Muscle of back (tissue), 13 donors: ENCODE results near the gene ZFYVE26. TPM values are rescaled to one million over a fixed set of nuclear protein-coding genes. Genes with fewer than 3 reads are reported as not detected.
A peak's percentile ranks its signal among the peaks of the same experiment; 100 is the strongest.
"Not testable (repeated sequence)": the region's sequence is repeated elsewhere in the genome, so short reads cannot be mapped to it uniquely, and the experiment has no call there.

Source experiments
- DNase-seq, 3 donors: peaks; one replicate each; pipeline versions ENCODE4 v3.0.0 to v3.0.0-alpha.2; 2013
- long read RNA-seq, 9 donors: transcript quantifications; one replicate each; lab custom pipeline, GENCODE V29; 2026
- polyA plus RNA-seq, 10 donors: library from polyadenylated mRNA; unstranded; fragments of 120-200 nt; gene quantifications; one replicate each; pipeline ENCODE4 v1.2.1, GENCODE V29; 2013; ENCODE audit not compliant: insufficient read length in 10 of 10

ZFYVE26 gene
- 10 to 100 TPM in 9 of 10 donors, 1 to 10 TPM in 1; 9.3 to 16.5 (median 12.3) TPM for polyA plus RNA-seq
- long read RNA-seq, donor 1, partial matches to known transcripts, result 0 of 1 reads
- long read RNA-seq, donor 1, other reads (novel, unspliced or antisense), result 0 of 1 reads
- long read RNA-seq, donor 2, result 0 reads
- long read RNA-seq, donor 3, result 0 reads
- long read RNA-seq, donor 4, result 0 reads
- long read RNA-seq, donor 5, result 0 reads
- long read RNA-seq, donor 6, result 0 reads
- long read RNA-seq, donor 7, partial matches to known transcripts, result 0 of 1 reads
- long read RNA-seq, donor 7, other reads (novel, unspliced or antisense), result 0 of 1 reads
- long read RNA-seq, donor 8, result 0 reads
- long read RNA-seq, donor 9, result 0 reads

DNA sequence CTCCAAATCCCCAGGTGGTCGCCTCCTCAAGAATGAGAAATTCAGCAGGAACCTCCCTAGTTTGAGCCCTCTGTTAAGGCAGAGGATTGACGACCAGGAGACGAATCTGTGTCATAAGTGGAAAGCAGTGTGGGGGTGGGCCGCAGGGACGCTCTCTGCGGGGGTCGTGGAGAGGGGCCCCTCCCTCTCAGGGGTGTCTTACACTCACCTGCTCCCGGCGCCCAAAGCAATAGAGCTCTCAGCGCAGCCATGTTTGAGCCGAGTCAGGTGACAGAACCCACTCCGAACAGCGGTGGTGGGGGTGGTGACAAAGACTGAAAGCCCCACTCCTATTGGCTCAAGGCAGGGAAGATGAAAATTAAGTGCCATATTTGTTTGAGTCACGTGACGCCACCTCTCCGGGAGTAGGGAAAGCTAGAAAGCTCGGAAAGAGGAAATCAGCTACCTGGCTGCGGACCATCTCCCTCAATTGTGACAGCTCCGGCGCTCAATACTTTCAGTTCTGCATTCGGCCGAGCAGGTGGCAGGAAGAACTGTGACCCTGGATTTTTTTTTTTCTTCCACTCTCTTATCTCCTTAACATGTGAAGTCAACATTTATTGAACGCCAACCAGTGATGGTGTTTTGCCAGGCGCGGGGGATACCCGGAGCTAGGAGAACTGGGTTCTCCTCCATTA, at the start of gene ZFYVE26:
Gene ZFYVE26 (minus strand): TSS at position 265 of the 677 bp plus-strand sequence. CDS start 627 bp downstream, outside the sequence.
- DNase-seq, result peak; percentile 95 to 98 (median 98)

DNA sequence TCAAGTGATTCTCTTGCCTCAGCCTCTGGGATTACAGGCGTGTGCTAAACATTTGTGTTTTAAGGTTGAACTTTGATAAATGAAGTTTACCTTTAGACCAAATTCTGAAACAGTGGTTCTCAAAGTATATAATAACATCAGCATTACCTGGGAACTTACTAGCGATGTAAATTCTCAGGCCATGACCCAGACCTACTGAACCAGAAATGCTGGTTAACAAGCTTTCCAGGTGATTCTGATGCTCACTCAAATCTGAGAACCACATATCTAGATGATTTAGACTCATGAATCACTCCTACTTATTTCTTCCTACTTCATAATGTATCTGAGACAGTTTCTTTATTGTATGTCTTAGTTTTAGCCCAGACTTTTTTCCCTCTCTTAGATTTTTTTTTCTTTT, 46.8 kb upstream of the ZFYVE26 start:
- no peak for DNase-seq

DNA sequence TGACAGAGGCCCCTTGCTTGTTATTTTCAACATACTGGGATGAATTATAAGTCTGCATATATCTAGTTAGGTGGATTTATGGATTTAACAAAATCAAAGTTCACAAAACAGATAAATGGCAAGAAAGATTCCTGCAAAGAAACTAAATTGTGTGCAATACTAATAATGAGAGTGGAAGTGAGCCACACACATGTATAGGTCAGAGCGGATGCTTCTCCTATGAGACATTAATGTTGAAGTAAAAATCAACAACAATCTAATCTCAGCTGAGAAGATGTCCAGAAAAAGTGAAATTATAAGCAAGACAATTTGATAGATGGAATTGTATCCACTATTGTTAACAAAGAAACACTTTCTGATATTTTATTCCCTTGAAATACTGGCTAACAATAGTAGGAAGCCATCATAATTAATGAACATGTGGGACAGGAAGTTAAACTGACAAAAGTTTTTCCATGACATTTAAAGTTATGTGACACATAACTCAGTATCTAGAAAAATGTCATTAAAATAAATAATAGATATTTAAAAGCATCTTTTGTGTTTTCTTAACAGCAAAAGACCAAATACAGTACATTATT, 42.9 kb upstream of the ZFYVE26 start:
- DNase-seq, result no peak

DNA sequence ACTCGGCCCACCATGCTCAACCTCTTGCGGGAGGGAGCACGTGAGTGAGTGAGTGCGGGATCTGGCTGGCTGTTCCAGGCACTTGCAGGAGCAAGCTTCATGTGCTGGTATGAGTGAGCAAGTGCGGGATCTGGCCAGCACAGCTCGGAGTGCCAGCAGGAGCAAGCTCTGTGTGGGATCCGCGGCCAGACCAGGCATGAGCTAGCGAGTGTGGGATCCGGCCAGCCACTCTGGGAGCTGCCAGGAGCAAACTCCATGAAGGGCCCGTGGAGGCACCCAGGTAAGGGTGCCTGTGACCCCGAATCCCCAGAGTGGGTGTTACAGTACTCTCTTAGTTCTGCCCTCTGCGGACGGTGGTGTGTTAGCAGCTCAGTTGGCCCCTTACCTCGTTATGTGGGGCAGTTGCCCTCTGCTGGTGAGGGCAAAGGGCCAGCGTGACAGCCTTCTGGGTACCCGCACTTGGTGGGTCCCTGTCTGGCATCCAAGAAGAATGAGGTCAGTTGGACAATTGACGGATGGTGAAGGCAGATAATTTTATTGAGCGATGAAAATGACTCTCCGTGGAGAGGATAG, 41.5 kb upstream of the ZFYVE26 start:
- DNase-seq, result no peak

DNA sequence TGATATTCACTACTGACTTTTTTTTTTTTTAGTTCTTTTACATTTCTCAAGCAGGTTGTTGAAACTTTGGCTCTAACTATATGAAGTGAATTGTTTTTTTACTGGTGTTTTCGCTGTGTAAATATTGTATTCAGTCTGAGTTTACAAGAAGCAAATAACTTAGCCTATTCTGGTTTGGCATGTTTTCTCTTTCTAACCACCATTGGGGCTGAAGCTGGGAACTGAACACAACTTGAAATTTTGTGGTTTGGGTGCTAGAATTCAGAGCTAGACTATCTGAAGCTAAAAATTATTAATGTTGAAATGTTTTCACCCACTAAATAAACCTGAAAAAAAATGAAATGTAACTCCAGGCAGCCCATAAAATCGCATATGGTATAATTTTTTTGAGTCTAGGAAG, 40.4 kb upstream of the ZFYVE26 start:
- no peak for DNase-seq

DNA sequence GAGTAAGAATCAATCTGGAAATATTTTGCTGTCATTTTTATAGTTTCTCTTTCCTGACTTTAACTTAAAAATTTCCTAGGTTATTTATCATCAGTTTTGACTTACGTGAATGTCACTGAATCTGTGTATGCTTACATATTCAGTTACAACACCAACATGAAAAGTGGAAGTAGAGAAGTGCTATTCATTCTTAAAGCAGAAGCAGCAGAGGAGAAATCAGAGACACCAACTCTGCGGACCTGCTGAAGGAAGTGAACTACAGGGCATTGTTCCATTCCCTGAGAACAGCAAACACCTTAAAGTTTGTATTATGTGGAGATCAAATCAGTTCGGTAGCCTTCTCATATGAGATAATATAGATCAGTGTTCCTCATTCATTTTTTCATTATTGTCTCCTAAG, 37.3 kb upstream of the ZFYVE26 start:
- DNase-seq, result no peak

DNA sequence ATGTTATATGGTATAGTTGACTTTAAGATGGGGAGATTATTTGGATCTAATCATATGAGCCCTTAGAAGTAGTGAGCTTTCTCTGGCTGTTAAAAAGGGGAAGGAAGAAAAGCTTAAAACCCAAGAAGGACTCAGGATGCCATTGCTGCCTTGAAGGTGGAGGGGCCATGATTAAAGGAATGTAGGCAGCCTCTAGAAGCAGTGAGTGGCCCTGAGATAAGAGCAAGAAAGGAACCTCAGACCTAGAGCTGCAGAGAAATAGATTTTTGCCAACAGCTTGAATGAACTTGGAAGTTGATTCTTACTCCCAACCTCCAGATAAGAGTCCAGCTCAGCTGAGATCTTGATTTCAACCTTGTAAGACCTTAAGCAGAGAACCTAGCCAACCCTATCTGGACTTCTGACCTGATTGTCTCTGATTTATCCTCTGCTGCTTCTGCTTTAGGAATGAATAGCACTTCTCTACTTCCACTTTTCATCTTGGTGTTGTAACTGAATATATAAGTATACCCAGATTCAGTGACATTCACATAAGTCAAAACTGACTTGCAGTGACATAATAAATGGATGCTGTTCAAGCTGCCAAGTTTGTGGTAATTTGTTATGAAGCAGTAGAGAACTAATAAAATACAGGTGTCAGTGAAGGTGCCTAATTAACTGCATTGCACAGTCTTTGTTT, 36.7 kb upstream of the ZFYVE26 start:
- DNase-seq, result no peak

DNA sequence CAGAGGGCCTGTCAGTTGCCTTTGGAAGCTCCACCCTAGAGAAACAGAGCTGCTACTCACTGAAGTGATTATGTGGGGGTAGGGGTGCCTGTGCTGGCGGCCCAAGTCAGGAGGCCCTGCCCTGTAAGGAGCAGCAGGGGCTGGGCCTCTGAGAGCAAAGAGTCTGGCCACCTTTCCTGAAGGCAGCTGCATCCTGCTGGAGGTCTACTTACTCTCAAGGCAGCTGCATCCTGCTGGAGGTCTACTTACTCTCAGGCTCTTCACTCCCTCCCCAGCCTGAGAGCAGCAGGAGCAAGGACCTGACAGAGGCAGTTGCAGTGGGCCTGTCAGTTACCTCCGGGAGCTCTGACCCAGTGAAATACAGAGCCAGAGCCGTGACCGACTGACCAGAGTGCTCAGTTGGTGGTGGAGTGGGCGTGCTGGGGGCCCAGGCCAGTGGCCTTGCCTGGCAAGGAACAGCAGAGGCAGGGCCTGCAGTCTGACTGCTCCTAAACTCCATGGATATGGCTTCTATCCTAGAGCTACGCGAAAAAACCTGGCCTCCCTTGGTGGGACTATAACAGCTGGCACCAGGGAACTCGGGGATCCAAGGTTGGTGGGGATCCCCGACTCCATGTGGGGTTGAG, 35.5 kb upstream of the ZFYVE26 start:
- DNase-seq, result peak in 2 of 3 donors; percentile 15 to 49

DNA sequence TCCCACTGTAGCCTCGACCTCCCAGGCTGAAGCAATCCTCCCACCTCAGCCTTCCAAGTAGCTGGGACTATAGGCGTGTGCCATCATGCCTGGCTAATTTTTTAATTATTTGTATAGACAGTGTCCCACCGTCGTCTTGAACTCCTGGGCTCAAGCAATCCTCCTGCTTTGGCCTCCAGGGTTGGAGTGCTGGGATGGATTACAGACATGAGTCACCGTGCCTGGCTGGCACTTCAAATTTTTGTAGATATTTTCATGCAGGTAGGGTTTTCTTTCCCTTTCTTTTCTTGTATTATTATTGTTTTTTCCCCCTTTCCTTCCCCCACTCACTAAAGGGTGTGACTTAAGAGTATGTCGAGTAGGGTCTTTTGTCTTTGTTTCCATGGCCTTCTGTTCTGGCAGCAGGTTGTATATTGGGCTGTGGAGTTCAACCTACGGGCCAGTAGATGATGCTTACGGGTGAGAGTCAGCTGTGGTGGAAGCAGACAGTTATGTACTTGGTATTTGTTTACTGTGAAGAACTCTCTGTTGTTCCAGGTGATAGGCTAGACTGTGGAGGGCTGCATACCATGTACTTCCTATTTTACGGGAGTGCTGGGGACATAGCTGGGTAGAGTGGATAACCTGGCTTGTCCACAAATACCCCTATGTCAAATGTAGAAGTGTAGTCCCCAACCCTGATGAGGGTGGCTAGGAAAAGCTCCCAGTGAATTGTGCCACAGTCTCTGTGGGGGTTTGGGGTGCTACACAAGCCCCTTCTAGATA, 33.9 kb upstream of the ZFYVE26 start:
- DNase-seq, result no peak

DNA sequence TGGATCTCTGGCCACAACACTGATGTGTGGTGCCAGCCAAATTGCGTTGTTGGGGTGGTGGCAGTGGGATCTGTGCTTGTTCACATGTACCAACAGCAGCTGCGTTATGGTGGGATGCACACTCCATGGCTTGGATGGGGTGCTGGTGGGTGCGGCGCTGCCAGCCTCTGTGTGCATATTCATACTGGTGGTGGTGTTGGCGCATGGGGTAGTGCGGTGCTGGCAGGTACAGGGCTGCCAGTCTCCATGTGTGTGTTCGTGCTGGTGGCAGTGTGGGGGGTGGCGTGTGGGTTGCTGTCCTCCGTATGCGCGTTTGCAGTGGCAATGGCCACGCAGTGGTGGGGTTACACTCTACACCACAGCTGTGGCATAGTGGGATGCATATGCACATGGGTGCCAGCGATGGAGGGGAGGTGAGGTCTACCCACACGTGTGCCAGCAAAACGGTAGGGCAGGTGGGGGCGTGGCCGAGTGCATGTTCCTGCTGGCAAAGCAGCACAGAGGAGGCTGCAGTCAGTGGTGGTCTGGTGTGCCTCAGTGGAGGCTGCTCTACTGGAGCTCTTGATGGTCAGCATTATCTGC, 29.7 kb upstream of the ZFYVE26 start:
- DNase-seq, result no peak

DNA sequence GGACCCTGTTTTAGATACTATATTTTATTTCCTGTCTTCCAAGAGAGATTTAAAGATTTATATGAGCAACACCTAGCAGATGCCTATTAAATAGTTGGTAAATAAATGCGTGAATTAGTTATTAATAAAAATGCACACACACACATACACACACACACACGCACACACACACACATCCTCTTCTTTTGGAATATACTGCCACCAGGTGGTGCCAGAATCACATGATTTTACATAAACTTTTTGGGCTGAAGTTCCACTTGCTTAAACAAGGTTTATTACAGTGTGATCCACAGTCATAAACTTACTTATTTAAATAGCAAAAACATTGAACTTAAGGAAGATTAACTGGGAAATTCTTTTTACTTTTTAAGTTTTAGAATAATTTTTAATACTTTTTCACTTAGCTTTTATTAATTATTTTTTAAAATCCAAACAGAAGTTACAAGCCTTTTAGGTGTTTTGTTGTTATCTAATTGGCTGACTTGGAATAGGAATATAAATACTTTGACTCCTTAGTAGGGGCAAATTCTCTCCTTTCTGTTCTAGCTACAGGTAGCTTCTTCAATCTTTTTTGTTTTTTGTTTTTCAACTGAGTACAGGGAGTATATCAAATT, 20.7 kb upstream of the ZFYVE26 start:
- peak; percentile 69 to 85 (median 76) for DNase-seq

DNA sequence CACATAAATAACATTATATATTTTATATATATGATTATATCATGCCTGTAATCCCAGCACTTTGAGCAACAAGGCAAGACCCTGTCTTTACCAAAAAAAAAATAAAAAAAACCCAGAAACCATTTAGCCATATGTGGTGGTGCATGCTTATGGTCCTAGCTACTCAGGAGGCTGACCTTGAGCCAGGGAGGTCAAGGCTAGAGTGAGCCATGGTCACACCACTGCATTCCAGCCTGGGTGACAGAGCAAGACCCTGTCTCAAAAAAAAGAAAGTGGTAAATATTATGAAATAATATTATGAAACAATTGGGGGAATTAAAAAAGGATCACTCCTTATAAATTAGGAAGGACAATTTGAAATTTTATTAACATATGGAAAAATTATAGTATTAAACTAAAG, 19.2 kb upstream of the ZFYVE26 start:
- DNase-seq, result no peak

DNA sequence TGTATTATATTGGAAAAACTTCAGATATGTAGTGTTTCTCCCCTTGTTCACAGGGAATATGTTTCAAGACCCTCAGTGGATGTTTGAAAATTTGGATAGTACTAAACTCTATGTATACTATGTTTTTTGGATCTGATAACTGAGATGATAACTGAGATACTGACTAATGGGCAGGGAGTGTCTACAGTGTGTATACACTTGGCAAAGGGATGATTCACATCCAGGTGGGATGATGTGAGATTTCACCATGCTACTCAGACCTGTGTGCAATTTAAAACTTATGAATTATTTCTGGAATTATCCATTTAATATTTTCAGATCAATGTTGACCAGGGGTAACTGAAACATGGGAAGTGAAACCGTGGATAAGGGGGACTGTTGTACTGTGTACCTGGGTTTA, 17.0 kb upstream of the ZFYVE26 start:
- no peak for DNase-seq

DNA sequence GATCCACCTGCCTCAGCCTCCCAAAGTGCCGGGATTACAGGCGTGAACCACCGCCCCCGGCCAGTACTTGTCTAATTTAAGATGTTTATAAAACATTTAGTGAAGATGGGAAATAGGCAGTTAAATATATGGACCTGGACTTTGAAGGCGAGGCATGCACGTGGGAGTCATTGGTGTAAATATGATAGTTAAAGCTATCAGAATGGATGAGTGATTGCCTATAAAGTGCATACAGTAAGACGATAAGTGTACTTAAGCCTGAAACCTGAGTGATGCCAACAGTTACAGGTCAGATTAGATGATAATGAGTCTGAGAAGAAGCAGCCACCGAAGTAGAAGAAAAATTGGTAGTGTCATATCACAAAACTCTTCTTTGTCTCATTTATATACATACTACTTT, 14.7 kb upstream of the ZFYVE26 start:
- no peak for DNase-seq

DNA sequence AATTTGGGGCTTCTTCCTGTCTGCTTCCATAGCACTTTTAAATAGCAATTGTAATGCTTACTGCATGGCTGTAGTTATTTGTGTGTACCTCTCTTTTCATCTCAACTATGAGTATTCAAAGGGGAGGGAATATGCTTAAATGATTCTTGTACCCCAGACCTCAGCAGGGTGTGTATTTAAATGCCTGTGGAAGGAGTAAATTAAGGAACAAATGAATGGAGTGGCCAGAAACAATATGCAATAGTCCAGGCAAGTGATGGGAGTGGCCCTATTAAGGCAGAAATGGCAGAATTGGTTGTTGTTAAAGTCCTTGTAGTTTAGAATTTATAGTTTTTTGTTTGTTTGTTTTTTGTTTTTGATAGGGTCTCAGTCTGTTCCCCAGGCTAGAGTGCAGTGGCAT, 4.7 kb upstream of the ZFYVE26 start:
- DNase-seq, result no peak

DNA sequence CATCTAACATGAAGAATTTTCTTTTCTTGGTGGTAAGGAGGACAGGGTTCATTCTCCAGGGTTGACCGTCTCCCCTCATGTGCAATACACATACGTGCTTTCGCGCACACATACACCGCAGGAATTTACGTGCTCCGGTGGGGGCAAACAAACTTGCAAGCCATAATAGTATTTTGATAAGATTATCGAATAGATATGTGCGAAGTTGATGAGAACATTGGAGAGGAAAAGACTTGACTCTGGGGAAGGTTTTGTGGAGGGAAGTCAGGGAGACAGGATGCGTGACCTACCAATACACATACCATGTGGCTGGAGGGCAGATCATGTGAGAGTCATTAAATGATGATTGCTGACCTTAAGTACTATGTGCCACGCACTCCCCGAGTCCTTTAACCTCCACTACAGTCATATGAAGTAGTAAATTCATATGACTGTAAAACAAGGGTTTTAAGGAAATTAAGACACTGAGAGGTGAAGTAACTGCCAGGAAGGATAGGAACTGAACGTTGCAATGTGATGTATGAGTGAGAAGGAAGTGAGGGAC, 4.1 kb upstream of the ZFYVE26 start:
- DNase-seq, result peak in 1 of 3 donors; percentile 37

DNA sequence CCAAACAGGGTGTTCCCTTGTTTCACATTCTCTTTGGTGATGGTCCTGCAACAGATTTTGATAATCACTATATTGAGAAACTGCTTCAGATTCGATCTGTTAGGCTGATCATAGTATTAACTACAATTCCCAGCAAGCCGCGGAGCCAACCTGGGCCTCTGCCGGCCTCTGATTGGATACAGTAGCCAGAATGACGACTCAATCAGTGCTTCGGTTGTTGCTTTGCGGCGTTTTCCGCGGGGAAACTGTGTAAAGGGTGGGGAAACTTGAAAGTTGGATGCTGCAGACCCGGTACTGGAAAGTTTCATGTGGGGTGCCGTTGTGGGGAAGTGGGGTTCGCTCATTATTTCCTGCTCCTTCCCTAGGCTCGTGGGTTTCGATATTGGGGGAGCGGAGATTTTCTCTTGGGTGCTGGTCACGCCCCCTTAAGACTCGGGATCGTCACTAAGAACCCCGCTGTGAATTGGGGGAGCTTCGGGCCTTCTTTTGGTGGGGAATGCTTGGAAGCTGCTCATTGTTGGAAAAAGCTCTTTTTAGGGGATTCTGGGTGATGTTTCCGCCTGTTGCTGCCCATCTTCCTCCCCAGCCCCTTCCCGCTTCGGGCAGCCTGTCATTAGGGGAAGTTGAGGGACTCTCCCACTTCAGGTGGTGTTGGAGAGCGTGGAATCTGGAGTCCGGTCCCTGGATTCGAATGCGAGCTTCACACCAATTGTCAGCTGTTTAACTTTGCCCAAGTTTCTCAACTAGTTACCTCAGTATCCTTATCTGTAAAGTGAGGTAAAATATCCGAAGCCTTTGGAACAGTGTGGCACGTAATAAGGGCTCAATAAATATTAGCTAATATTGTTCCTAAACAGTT, 3.4 kb upstream of the ZFYVE26 start, which contains the start of gene RAD51B:
Gene RAD51B (plus strand): TSS at position 217 of the 859 bp plus-strand sequence.
- DNase-seq, result peak; percentile 88 to 95 (median 92)

DNA sequence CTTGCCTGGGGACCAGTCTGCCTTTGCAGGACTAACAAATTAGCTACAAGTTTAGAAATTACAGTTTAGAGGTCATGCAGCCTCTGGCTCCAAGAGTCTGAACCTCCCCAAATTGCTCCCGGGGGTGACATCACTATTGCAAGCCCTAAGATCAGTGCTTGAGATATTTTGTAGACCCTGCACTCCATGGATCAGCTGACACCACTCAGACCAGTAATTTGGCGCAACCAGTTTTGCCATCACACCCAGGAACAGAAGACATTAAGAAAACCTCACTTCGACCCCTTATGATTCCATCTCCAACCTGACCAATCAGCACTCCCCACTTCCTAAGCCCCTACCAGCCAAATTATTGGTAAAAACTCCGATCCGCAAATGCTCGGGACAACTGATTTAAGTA, 2.1 kb upstream of the ZFYVE26 start:
- not testable (repeated sequence) for DNase-seq
